K562 (cell line): ENCODE data around the gene ZBTB16. TPM values are rescaled to one million over a fixed set of nuclear protein-coding genes. Genes with fewer than 3 reads are reported as not detected.
A peak's percentile ranks its signal among the peaks of the same experiment; 100 is the strongest.

Source experiments
- BRD9 ChIP-seq: fragments of 450-650 bp; IDR thresholded peaks from 2 replicates; pipeline ENCODE4 v1.6.1; 2018; ENCODE audit warnings: low read depth; ENCODE audit not compliant: partially characterized antibody
- ETV6 ChIP-seq, 3 experiments: fragments of 150-350 bp in 1 of 3; sonication (generic) in 1 of 3; formaldehyde crosslinking in 1 of 3; IDR thresholded peaks; 2 replicates each; pipeline versions ENCODE4 v1.6.1 to v1.8.0; 2014 to 2022; ENCODE audit warnings: borderline replicate concordance in 2 of 3, low read depth in 2 of 3, antibody characterized with exemption in 1 of 3, low read length in 1 of 3, mild to moderate bottlenecking in 1 of 3, missing genetic modification reagents in 1 of 3
- GABPB1 ChIP-seq: sonication (generic); formaldehyde crosslinking; IDR thresholded peaks from 2 replicates; pipeline ENCODE4 v1.8.0; 2022; ENCODE audit warnings: mild to moderate bottlenecking, missing genetic modification reagents
- JUN ChIP-seq, 2 experiments: sonication (generic) in 1 of 2; formaldehyde crosslinking in 1 of 2; IDR thresholded peaks; 2 replicates each; pipeline versions ENCODE4 v1.6.1 to v1.8.0; 2012 to 2022; ENCODE audit warnings: borderline replicate concordance in 2 of 2, mild to moderate bottlenecking in 2 of 2, improper control_type of control experiment in 1 of 2, low read depth in 1 of 2, low read length in 1 of 2, missing genetic modification reagents in 1 of 2
- NCOR1 ChIP-seq: fragments of 450-650 bp; IDR thresholded peaks from 2 replicates; pipeline ENCODE4 v1.6.1; 2016; ENCODE audit warnings: mild to moderate bottlenecking, moderate library complexity
- PHF21A ChIP-seq: fragments of 450-650 bp; IDR thresholded peaks from 2 replicates; pipeline ENCODE4 v1.6.1; 2017; ENCODE audit warnings: low read depth, borderline replicate concordance
- PTTG1 ChIP-seq: fragments of 450-650 bp; IDR thresholded peaks from 2 replicates; pipeline ENCODE4 v1.6.1; 2016; ENCODE audit warnings: low read depth, mild to moderate bottlenecking, missing genetic modification characterization, missing compliant biosample characterization
- SMAD1 ChIP-seq: fragments of 150-350 bp; IDR thresholded peaks from 2 replicates; pipeline ENCODE4 v1.6.1; 2014; ENCODE audit warnings: low read length, low read depth; ENCODE audit not compliant: partially characterized antibody
- SMARCA4 ChIP-seq: fragments of 450-650 bp; IDR thresholded peaks from 2 replicates; pipeline ENCODE4 v1.6.1; 2016
- SMARCE1 ChIP-seq: fragments of 450-650 bp; IDR thresholded peaks from 2 replicates; pipeline ENCODE4 v1.7.1; 2016; ENCODE audit warnings: mild to moderate bottlenecking
- SNIP1 ChIP-seq: fragments of 450-650 bp; IDR thresholded peaks from 2 replicates; pipeline ENCODE4 v1.7.1; 2017; ENCODE audit warnings: low read depth, mild to moderate bottlenecking
- SRSF3 ChIP-seq: fragments of 200-400 bp; formaldehyde crosslinking; IDR thresholded peaks from 2 replicates; pipeline ENCODE4 v1.6.1; 2016; ENCODE audit warnings: mild to moderate bottlenecking, low read length, moderate library complexity; ENCODE audit not compliant: insufficient read depth
- ZNF232 ChIP-seq: sonication (generic); formaldehyde crosslinking; IDR thresholded peaks from 2 replicates; pipeline ENCODE4 v1.8.0; 2022; ENCODE audit warnings: mild to moderate bottlenecking, missing genetic modification reagents
- ZNF589 ChIP-seq: fragments of 200-800 bp; sonication (Bioruptor generic); IDR thresholded peaks from 2 replicates; pipeline ENCODE4 v1.6.1; 2016; ENCODE audit warnings: low read depth, missing genetic modification characterization, missing compliant biosample characterization
- polyA plus RNA-seq, 8 experiments: library from polyadenylated mRNA; depleted of rRNA in 4 of 8; stranded (reverse) in 5 of 8; unstranded in 3 of 8; fragments of >200 nt; fragmentation: Nextera tagmentation in 2 of 8; fragmentation: Illumina TruSeq in 1 of 8; extraction: Ambion mirVana in 2 of 8; extraction: Trizol in 1 of 8; gene quantifications; 2 replicates each; pipeline versions ENCODE4 v1.2.1 to v1.2.3, GENCODE V29; 2011 to 2014; ENCODE audit warnings: inconsistent platforms in 1 of 8, missing spikeins in 1 of 8
- total RNA-seq, 7 experiments: library from RNA; depleted of rRNA in 6 of 7; stranded (reverse); fragments of >200 nt in 6 of 7; fragmentation: Illumina TruSeq in 2 of 7; extraction: Trizol in 2 of 7; gene quantifications; 2 replicates each; pipeline versions ENCODE4 v1.2.1 to v1.2.3, GENCODE V29; 2011 to 2021; ENCODE audit warnings: low replicate concordance in 1 of 7
- TF ChIP-seq, protein P1 (sequence below), 2 experiments: fragments of 450-650 bp; formaldehyde crosslinking in 1 of 2; IDR thresholded peaks; 2 replicates each; pipeline versions ENCODE4 v1.4.0 to v1.6.1; 2014 to 2020; ENCODE audit warnings: mild to moderate bottlenecking in 2 of 2, borderline replicate concordance in 1 of 2, low read depth in 1 of 2
- TF ChIP-seq, protein P2 (sequence below): fragments of 450-650 bp; IDR thresholded peaks from 2 replicates; pipeline ENCODE4 v1.6.1; 2016; ENCODE audit warnings: missing biosample characterization, missing genetic modification characterization

Gene ZBTB16
- total and polyA plus RNA-seq, 9 of the 15 experiments (the other 6 are each of a cell fraction or from before 2014, with no cell fraction given) = 0.06 to 0.40 (median 0.24) TPM; not detected in 4

DNA sequence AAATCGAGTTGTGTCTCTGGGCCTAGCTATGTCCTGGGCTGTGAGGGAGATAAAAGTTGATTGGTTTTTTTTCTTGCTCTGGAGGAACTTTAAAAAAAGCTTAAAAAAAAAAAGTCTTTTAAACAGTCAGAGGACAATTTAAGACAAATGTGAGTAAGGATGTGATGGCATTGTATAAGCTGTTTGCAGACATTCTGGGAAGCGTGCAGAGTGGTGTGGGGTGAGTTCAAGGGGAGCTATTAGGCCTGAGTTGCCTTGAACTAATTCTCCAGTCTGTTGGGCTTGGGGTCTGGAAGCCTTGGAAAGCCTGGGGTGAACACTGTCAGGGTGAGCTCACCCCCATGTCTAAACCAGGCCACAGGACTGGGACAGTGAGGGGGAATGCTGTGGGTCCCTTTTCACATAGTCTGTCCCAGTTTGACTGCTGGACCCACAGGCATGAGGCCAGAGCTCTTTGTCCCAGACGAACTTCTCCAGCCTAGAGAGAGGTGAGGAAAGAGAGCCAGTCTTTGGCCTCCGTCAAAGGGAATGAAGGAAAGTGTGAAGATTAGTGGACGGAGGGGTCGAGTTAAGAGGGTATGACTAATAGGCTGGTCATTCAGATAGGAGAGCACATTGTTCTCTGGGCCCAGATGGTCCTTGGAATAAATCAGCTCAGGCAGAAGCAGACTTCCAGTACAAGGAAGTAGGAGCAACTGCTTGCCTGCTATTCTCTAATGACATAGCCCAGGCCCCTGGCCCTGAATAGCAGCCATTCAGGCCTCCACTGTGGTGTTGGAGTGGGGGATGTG is 160.2 kb downstream of the ZBTB16 start (continued):
- TF ChIP-seq JUN (IDR thresholded peaks at IDR 0.05; ENCODE audit: borderline replicate concordance, low read depth, low read length) (peak; percentile 73; the same call in 1 of the 2 replicates), JUN (CRISPR knock-in tag; IDR thresholded peaks at IDR 0.05; ENCODE audit: borderline replicate concordance) (no peak), BRD9 (no peak), SRSF3 (no peak), SMAD1 (no peak), ZNF589 (CRISPR knock-in tag) (no peak), ETV6 (IDR thresholded peaks at IDR 0.05; ENCODE audit: borderline replicate concordance in 1 of 2, low read depth in 2 of 2, low read length in 1 of 2) (no peak), ETV6 (CRISPR knock-in tag; IDR thresholded peaks at IDR 0.05; ENCODE audit: borderline replicate concordance) (no peak), NCOR1 (peak; percentile 76), PTTG1 (tag) (no peak), ZNF232 (CRISPR knock-in tag) (no peak), PHF21A (peak; percentile 39; the same call in 1 of the 2 replicates), GABPB1 (CRISPR knock-in tag) (no peak), SMARCE1 (peak; percentile 82; the same call in 1 of the 2 replicates), SMARCA4 (peak; percentile 73), SNIP1 (no peak)
- TF ChIP-seq, protein P1, sequence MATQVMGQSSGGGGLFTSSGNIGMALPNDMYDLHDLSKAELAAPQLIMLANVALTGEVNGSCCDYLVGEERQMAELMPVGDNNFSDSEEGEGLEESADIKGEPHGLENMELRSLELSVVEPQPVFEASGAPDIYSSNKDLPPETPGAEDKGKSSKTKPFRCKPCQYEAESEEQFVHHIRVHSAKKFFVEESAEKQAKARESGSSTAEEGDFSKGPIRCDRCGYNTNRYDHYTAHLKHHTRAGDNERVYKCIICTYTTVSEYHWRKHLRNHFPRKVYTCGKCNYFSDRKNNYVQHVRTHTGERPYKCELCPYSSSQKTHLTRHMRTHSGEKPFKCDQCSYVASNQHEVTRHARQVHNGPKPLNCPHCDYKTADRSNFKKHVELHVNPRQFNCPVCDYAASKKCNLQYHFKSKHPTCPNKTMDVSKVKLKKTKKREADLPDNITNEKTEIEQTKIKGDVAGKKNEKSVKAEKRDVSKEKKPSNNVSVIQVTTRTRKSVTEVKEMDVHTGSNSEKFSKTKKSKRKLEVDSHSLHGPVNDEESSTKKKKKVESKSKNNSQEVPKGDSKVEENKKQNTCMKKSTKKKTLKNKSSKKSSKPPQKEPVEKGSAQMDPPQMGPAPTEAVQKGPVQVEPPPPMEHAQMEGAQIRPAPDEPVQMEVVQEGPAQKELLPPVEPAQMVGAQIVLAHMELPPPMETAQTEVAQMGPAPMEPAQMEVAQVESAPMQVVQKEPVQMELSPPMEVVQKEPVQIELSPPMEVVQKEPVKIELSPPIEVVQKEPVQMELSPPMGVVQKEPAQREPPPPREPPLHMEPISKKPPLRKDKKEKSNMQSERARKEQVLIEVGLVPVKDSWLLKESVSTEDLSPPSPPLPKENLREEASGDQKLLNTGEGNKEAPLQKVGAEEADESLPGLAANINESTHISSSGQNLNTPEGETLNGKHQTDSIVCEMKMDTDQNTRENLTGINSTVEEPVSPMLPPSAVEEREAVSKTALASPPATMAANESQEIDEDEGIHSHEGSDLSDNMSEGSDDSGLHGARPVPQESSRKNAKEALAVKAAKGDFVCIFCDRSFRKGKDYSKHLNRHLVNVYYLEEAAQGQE (IDR thresholded peaks at IDR 0.05; ENCODE audit: borderline replicate concordance) = no peak
- TF ChIP-seq, protein P1 (CRISPR knock-in tag; IDR thresholded peaks at IDR 0.05; ENCODE audit: low read depth) = no peak
- TF ChIP-seq, protein P2, sequence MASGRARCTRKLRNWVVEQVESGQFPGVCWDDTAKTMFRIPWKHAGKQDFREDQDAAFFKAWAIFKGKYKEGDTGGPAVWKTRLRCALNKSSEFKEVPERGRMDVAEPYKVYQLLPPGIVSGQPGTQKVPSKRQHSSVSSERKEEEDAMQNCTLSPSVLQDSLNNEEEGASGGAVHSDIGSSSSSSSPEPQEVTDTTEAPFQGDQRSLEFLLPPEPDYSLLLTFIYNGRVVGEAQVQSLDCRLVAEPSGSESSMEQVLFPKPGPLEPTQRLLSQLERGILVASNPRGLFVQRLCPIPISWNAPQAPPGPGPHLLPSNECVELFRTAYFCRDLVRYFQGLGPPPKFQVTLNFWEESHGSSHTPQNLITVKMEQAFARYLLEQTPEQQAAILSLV (tag) = no peak
